Measurements from ENCODE around the gene SESN1. TPM values are rescaled to one million over a fixed set of nuclear protein-coding genes. Genes with fewer than 3 reads are reported as not detected.

Gene SESN1
- total RNA-seq, 4 donors from 2014 or later = 32.3 to 104 (median 70.7) TPM

DNA sequence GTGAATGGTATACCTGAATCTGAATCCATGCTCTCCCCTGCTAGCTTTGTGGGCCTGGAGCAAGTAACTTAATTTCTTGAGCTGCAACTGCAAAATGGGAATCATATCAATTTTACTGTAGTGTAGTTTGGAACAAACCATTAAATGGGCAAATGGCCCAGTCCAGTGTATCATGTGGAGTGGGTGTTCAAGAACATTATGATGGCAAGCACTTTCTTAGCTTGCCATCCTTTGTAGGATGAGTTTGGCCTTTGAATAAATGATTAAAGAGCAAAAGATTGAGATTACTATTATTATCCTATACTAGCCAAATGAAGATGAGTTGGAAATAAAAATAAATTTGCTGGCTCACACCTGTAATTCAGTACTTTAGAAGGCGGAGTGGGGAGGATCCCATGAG lies 120.4 kb downstream of the SESN1 start:
- Histone ChIP-seq H3K4me3 (no peak overlapping the region), H3K4me1 (no peaks in the 10 kb centered on the region), H3K27ac (no peak overlapping the region), H3K9me3 (no peaks in the 10 kb centered on the region), H3K27me3 (no peaks in the 10 kb centered on the region), H3K36me3 (no peaks in the 10 kb centered on the region)
- no peak for DNase-seq
- intact Hi-C loops (cut with DNase I; ENCODE audit: low total_unique reads) = no loop called here
- no peak for TF ChIP-seq POLR2A (IDR thresholded peaks at IDR 0.05)
- TF ChIP-seq, protein P1, sequence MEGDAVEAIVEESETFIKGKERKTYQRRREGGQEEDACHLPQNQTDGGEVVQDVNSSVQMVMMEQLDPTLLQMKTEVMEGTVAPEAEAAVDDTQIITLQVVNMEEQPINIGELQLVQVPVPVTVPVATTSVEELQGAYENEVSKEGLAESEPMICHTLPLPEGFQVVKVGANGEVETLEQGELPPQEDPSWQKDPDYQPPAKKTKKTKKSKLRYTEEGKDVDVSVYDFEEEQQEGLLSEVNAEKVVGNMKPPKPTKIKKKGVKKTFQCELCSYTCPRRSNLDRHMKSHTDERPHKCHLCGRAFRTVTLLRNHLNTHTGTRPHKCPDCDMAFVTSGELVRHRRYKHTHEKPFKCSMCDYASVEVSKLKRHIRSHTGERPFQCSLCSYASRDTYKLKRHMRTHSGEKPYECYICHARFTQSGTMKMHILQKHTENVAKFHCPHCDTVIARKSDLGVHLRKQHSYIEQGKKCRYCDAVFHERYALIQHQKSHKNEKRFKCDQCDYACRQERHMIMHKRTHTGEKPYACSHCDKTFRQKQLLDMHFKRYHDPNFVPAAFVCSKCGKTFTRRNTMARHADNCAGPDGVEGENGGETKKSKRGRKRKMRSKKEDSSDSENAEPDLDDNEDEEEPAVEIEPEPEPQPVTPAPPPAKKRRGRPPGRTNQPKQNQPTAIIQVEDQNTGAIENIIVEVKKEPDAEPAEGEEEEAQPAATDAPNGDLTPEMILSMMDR (IDR thresholded peaks at IDR 0.05) = no peak

DNA sequence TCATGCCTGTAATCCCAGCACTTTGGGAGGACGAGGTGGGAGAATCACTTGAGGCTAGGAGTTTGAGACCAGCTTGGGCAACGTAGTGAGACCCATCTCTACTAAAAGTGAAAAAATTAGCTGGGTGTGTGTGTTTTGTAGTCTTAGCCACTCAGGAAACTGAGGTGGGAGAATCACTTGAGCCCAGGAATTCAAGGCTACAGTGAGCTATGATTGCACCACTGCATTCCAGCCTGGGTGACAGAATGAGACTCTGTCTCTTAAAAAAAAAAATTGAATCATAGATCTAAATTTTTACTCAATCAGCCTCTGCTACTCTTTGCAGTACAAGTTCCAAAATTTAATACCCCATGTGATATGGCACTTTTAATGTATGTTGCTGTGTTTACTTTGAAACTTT lies 124.9 kb downstream of the SESN1 start:
- Histone ChIP-seq H3K9me3 (no peaks in the 10 kb centered on the region), H3K27ac (no peak overlapping the region), H3K27me3 (no peaks in the 10 kb centered on the region), H3K36me3 (no peaks in the 10 kb centered on the region), H3K4me3 (no peak overlapping the region), H3K4me1 (no peaks in the 10 kb centered on the region)
- intact Hi-C loops (cut with DNase I; ENCODE audit: low total_unique reads) = no loop called here
- TF ChIP-seq, protein P1 (IDR thresholded peaks at IDR 0.05) = no peak
- TF ChIP-seq POLR2A (IDR thresholded peaks at IDR 0.05) = no peak
- no peak for DNase-seq

DNA sequence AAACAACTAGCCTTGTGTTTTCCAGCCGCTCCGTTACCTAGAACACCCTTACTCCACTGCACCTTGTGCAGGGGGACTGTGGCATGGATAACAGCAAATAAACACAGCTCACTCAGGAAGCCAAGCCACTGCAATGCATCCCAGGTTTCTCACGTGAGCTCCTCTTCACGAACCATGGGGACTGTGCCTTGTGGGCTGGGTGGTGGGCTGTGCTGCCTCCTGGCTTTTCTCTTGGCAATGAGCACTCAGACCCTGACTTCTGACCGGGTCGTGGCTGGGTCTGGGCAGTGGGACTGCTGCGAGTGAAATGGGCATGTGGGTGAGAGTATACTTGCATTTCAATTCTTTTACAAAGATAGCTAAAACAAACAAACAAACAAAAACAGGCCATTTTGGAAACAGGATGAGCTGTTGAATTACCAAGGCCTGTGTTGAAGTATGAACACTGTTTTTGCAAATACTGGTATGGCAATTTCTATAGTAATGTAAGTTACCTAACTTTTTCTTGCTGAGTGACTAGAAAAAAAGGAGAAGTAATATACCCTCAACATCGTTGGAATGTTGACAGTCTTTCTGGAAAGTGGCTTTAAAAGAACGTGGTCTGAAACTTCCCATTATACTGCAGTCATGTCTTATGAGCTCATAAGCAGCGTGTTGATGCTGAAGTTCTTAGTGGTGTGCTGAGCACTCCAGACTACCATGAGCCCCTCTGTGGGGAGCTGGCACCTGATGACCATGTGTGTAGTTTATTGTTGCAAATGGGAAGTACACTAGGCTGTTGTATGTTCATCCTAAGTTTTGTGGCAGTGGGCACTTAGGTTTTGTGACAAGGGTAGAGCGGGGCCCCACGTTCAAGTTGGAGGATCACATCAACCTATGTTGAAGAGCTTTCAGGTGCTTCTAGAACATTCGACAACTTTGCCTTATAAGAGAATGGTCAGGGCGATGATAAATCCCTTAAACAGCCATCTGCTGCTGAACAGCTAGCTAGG lies 126.0 kb downstream of the SESN1 start:
- Histone ChIP-seq H3K36me3 (no peaks in the 10 kb centered on the region), H3K27me3 (no peaks in the 10 kb centered on the region), H3K27ac (no peak overlapping the region), H3K4me1 (no peaks in the 10 kb centered on the region), H3K4me3 (no peak overlapping the region), H3K9me3 (no peaks in the 10 kb centered on the region)
- intact Hi-C loops (cut with DNase I; ENCODE audit: low total_unique reads) = no loop called here
- no peak for DNase-seq
- TF ChIP-seq, protein P1 (IDR thresholded peaks at IDR 0.05) = no peak
- TF ChIP-seq POLR2A (IDR thresholded peaks at IDR 0.05) = no peak

DNA sequence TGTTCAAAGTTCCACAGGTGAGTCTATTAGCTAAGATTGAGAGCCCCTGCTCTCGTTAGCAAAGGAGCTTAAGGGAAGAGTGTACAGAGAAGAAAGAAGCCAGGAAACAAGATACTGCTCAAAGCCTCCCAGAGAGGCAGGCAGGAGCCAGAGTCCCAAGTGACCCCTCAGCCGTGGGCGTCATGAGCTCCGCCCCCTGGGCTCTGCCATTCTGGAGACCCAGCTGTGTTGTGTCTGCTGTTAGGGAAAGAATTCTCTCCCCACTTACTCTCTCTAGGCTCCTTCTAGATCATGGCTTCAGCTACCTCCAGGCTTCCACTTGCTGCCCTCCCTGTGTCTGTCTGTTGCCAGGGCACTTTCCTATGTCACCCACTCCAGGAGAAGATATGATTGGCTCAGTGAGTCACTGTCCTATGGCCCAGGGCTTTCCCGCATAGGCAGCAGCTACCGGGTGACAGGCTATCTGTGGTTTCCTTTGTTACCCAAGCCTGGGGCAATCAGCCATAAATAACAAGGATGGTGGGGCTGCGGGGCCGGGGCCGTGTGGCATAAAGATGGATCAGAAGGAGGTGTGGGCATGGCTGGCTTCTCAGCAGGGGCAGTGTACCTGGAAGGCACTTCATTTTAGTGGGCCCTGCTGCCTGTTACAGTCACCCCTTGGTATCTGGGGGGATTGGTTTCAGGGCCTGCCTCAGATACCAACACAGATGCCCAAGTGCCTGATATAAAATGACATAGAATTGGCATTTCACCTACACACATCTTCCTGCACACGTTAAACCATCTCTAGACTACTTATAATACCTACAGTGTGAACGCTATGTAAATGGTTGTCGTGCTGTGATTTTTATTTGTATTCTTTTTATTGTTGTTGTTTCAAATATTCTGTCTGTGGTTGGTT lies 127.5 kb downstream of the SESN1 start:
- TF ChIP-seq, protein P1 (IDR thresholded peaks at IDR 0.05) = no peak
- no peak for TF ChIP-seq POLR2A (IDR thresholded peaks at IDR 0.05)
- Histone ChIP-seq H3K4me1 (no peaks in the 10 kb centered on the region), H3K27ac (no peak overlapping the region), H3K4me3 (no peak overlapping the region), H3K9me3 (no peaks in the 10 kb centered on the region), H3K36me3 (no peaks in the 10 kb centered on the region), H3K27me3 (no peaks in the 10 kb centered on the region)
- no peak for DNase-seq
- intact Hi-C loops (cut with DNase I; ENCODE audit: low total_unique reads) = no loop called here
